Tibial nerve (tissue), 4 donors: ENCODE results near the gene PRPS1.

ENCODE experiments used
- CTCF ChIP-seq, 5 experiments: fragments of 200-600 bp in 3 of 5; fragments of 450-650 bp in 2 of 5; sonication (generic) in 3 of 5; IDR thresholded peaks; one replicate each; pipeline ENCODE4 v1.5.1; 2016 to 2019; ENCODE audit warnings: antibody characterized with exemption in 5 of 5, mild to moderate bottlenecking in 3 of 5, moderate library complexity in 2 of 5
- EP300 ChIP-seq, 2 donors: sonication (generic); formaldehyde crosslinking; IDR thresholded peaks; one replicate each; pipeline ENCODE4 v1.6.1; 2017; ENCODE audit warnings: antibody characterized with exemption in 2 of 2, mild to moderate bottlenecking in 1 of 2
- POLR2A ChIP-seq, 2 donors: fragments of 450-650 bp; IDR thresholded peaks; one replicate each; pipeline ENCODE4 v1.6.1; 2017; ENCODE audit warnings: antibody characterized with exemption in 2 of 2, mild to moderate bottlenecking in 2 of 2, moderate library complexity in 2 of 2

GRCh38 chrX:107658660-107659059 is 30.4 kb downstream of the PRPS1 start:
- TF ChIP-seq POLR2A (IDR thresholded peaks at IDR 0.05), result no peak
- TF ChIP-seq CTCF (IDR thresholded peaks at IDR 0.05), result no peak
- no peak for TF ChIP-seq EP300 (IDR thresholded peaks at IDR 0.05)
